ENCODE data around the gene ZNF346.

The ZNF346 gene

DNA sequence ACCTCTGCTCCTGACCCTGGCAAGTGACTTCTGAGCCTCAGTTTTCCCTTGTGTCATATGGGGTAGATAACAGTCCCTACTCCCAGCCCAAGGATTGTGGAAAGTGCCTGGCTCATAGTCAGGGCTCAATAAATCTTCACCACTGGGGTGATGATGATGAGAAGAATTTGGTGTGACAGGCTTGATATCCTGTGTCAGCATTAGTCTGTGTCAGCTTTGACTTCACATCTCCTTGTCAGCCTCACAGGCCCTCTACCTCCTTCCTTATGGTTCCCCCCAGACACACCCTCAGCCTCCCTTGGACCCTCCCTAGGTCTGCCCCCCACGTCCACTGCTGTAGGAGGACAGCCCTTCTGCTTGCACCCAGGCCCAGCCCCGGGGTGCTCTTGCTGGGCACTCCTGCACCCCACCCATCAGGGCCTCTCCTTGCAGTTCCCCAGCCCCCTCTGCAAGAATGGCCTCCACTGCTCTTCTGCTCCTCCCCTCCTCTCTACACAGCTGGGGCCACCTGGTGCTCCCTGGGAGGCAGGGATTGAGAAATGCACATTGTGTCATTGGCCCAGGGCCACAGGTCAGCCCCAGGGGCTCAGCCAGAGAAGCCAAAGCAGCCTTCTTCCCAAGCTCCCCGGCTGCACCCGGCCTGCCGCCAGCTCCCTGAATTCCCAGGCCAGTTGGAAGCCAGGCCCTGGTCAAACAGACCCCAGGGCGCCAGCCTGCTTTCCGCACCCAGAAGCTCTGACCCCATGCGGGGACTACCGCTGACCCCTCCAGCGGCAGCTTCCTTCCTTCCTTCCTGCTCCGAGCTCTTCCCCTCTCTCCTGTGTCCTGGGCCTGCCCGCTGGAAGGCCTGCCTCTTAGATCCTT lies 72.0 kb downstream of the ZNF346 start:
- Histone ChIP-seq H2AFZ (ENCODE audit: low read length) (no peak overlapping the region), H3K4me3 (ENCODE audit: low read length, poor library complexity, severe bottlenecking) (no peak overlapping the region), H4K20me1 (ENCODE audit: insufficient read depth, low read length, poor library complexity, severe bottlenecking) (no peaks in the 10 kb centered on the region), H3K9me3 (ENCODE audit: insufficient read depth, low read depth, low read length) (no peaks in the 10 kb centered on the region), H3K9ac (ENCODE audit: low read depth, low read length, poor library complexity, severe bottlenecking) (no peak overlapping the region), H3K79me2 (ENCODE audit: insufficient read depth, low read length) (no peaks in the 10 kb centered on the region), H3K9me2 (replicated peaks; ENCODE audit: low read depth, low read length) (no peaks in the 10 kb centered on the region), H3K36me3 (ENCODE audit: insufficient read depth, low read length) (no peaks in the 10 kb centered on the region), H3F3A (ENCODE audit: low read depth) (no peaks in the 10 kb centered on the region), H3K4me2 (ENCODE audit: low read depth, low read length, poor library complexity, severe bottlenecking) (no peak overlapping the region), H3K4me1 (ENCODE audit: insufficient read depth, low read length, poor library complexity, severe bottlenecking) (peaks cover under 1% of the 10 kb centered on the region), H3K27me3 (ENCODE audit: insufficient read depth, low read length, poor library complexity, severe bottlenecking) (no peaks in the 10 kb centered on the region)
- no peak for TF ChIP-seq EZH2phosphoT487 (IDR thresholded peaks at IDR 0.05; ENCODE audit: borderline replicate concordance)
- TF ChIP-seq, protein P1, sequence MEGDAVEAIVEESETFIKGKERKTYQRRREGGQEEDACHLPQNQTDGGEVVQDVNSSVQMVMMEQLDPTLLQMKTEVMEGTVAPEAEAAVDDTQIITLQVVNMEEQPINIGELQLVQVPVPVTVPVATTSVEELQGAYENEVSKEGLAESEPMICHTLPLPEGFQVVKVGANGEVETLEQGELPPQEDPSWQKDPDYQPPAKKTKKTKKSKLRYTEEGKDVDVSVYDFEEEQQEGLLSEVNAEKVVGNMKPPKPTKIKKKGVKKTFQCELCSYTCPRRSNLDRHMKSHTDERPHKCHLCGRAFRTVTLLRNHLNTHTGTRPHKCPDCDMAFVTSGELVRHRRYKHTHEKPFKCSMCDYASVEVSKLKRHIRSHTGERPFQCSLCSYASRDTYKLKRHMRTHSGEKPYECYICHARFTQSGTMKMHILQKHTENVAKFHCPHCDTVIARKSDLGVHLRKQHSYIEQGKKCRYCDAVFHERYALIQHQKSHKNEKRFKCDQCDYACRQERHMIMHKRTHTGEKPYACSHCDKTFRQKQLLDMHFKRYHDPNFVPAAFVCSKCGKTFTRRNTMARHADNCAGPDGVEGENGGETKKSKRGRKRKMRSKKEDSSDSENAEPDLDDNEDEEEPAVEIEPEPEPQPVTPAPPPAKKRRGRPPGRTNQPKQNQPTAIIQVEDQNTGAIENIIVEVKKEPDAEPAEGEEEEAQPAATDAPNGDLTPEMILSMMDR (conservative IDR thresholded peaks at IDR 0.05; ENCODE audit: low read length): no peak

DNA sequence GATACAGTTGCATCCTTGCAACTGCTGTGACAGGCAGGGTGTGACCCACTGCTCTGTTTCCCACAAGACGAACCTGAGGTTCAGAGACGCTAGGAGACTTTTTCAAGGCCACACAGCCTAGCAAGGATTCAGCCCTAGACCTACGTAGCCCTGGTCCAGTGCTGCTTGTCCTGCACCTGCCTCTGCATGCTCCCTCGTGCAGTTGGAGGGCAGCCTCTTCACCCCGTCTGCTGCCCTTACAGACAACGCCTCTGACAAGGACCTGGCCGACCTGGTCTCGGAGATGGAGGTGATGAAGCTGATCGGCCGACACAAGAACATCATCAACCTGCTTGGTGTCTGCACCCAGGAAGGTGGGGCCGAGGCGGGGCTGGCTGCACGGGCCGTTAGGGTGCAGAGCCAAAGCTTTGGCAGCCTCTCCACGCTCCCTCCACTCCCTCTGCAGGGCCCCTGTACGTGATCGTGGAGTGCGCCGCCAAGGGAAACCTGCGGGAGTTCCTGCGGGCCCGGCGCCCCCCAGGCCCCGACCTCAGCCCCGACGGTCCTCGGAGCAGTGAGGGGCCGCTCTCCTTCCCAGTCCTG lies 72.7 kb downstream of the ZNF346 start:
- Histone ChIP-seq H3F3A (ENCODE audit: low read depth) (no peaks in the 10 kb centered on the region), H3K36me3 (ENCODE audit: insufficient read depth, low read length) (no peaks in the 10 kb centered on the region), H3K4me3 (ENCODE audit: low read length, poor library complexity, severe bottlenecking) (no peak overlapping the region), H4K20me1 (ENCODE audit: insufficient read depth, low read length, poor library complexity, severe bottlenecking) (no peaks in the 10 kb centered on the region), H3K79me2 (ENCODE audit: insufficient read depth, low read length) (no peaks in the 10 kb centered on the region), H2AFZ (ENCODE audit: low read length) (no peak overlapping the region), H3K27me3 (ENCODE audit: insufficient read depth, low read length, poor library complexity, severe bottlenecking) (no peaks in the 10 kb centered on the region), H3K4me2 (ENCODE audit: low read depth, low read length, poor library complexity, severe bottlenecking) (no peak overlapping the region), H3K9me2 (replicated peaks; ENCODE audit: low read depth, low read length) (no peaks in the 10 kb centered on the region), H3K4me1 (ENCODE audit: insufficient read depth, low read length, poor library complexity, severe bottlenecking) (no peaks in the 10 kb centered on the region), H3K9me3 (ENCODE audit: insufficient read depth, low read depth, low read length) (no peaks in the 10 kb centered on the region), H3K9ac (ENCODE audit: low read depth, low read length, poor library complexity, severe bottlenecking) (no peak overlapping the region)
- no peak for TF ChIP-seq EZH2phosphoT487 (IDR thresholded peaks at IDR 0.05; ENCODE audit: borderline replicate concordance)
- TF ChIP-seq, protein P1 (conservative IDR thresholded peaks at IDR 0.05; ENCODE audit: low read length): no peak

DNA sequence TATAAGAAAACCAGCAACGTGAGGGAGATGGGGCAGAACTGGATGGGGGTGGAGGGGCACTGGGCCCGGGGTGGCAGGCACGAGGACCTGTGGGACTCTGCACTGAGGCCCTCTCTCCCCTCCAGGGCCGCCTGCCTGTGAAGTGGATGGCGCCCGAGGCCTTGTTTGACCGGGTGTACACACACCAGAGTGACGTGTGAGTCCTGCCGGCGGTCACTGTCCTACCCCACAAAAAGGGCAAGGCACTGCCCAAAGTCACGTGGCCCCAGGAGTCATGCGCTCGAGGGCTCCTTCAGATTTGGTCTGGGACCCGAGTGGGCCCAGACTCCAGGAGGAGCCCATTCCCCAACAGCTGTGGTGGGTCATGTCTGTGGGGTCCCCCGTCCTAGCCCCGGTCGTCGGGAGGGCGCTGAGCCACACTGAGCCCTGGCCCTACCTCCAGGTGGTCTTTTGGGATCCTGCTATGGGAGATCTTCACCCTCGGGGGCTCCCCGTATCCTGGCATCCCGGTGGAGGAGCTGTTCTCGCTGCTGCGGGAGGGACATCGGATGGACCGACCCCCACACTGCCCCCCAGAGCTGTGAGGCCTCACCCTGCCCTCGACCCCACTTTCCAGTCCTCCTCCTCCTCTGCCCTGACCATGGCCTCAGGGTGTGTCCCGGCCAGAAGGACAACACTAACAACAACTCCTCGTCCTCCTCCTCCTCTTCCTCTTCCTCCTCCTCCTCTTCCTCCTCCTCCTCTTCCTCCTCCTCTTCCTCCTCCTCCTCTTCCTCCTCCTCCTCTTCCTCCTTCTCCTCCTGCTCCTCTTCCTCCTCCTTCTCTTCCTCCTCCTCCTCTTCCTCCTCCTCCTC lies 73.9 kb downstream of the ZNF346 start:
- TF ChIP-seq, protein P1 (conservative IDR thresholded peaks at IDR 0.05; ENCODE audit: low read length): no peak
- TF ChIP-seq EZH2phosphoT487 (IDR thresholded peaks at IDR 0.05; ENCODE audit: borderline replicate concordance): no peak
- Histone ChIP-seq H3F3A (ENCODE audit: low read depth) (no peaks in the 10 kb centered on the region), H3K4me1 (ENCODE audit: insufficient read depth, low read length, poor library complexity, severe bottlenecking) (no peaks in the 10 kb centered on the region), H3K79me2 (ENCODE audit: insufficient read depth, low read length) (no peaks in the 10 kb centered on the region), H2AFZ (ENCODE audit: low read length) (no peak overlapping the region), H4K20me1 (ENCODE audit: insufficient read depth, low read length, poor library complexity, severe bottlenecking) (no peaks in the 10 kb centered on the region), H3K27me3 (ENCODE audit: insufficient read depth, low read length, poor library complexity, severe bottlenecking) (no peaks in the 10 kb centered on the region), H3K9ac (ENCODE audit: low read depth, low read length, poor library complexity, severe bottlenecking) (no peak overlapping the region), H3K36me3 (ENCODE audit: insufficient read depth, low read length) (no peaks in the 10 kb centered on the region), H3K4me2 (ENCODE audit: low read depth, low read length, poor library complexity, severe bottlenecking) (no peak overlapping the region), H3K9me2 (replicated peaks; ENCODE audit: low read depth, low read length) (no peaks in the 10 kb centered on the region), H3K4me3 (ENCODE audit: low read length, poor library complexity, severe bottlenecking) (no peak overlapping the region), H3K9me3 (ENCODE audit: insufficient read depth, low read depth, low read length) (no peaks in the 10 kb centered on the region)

All from Loucy (cell line).